Measurements from ENCODE around the gene PRMT5.
"Not testable (repeated sequence)": the region's sequence is repeated elsewhere in the genome, so short reads cannot be mapped to it uniquely, and the experiment has no call there.

Gene PRMT5

DNA sequence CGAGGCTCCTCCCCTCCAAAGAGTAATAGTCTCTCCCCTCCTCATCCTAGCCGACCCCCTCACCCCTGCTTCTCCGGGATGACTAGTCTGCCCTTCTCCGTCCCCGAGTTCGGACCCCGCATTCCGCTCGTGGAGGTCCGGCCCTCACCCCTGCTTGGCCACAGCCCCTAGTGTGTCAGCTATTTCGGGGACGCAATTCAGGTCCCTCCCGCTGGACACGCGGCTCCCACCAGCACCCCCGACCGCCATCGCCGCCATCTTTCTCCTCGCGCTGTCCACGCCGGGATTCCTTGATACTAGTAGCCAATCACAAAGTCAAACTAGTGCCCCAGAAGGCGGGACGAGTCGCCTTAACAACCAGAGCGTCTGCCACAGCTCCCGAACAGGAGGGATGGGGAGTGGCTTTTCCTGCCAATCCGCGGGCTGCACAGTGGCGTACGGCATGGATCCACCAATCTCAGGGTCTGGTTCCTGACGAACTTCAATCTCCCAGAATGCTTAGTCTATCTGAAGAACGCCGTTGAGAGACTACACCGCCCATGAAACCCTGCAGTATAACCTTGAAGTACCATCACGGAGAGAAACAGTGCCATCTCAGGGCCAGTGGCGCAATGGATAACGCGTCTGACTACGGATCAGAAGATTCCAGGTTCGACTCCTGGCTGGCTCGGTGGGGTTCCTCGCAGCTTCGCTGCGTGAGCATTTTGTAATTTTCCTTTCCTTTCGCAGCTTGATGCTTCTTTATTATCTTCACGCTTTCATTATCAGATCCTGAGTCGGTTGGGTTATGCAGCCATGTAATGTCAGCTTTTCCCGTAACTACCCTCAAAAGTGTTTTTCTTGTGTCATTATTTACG is at the start of gene PRMT5:
PRMT5 (minus strand) TSS at position 273 of the 857 bp plus-strand sequence; CDS start at position 258, 15 bp downstream.
- DNase-seq = peak; percentile 98

DNA sequence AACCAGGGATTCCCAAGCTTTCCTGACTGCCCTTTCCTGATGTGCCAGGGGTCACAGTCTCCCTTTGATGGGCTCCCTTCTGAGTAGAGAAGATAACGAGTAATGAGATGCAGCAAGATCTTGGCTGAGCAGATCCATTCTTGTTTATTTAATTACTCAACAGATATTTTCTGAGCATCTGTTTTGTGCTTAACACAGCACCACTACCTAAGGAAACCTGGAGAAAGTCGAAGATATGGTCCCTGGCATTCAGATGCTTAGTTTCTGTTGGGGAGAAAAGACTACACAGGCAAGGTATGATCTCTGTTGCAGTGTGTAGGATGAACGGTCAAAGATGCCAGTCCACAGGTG is 49.3 kb upstream of the PRMT5 start:
- no peak for DNase-seq

GRCh38 chr14:22977684-22978486 is 48.7 kb upstream of the PRMT5 start:
- no peak for DNase-seq

GRCh38 chr14:22977434-22977683 is 48.2 kb upstream of the PRMT5 start:
- no peak for DNase-seq

DNA sequence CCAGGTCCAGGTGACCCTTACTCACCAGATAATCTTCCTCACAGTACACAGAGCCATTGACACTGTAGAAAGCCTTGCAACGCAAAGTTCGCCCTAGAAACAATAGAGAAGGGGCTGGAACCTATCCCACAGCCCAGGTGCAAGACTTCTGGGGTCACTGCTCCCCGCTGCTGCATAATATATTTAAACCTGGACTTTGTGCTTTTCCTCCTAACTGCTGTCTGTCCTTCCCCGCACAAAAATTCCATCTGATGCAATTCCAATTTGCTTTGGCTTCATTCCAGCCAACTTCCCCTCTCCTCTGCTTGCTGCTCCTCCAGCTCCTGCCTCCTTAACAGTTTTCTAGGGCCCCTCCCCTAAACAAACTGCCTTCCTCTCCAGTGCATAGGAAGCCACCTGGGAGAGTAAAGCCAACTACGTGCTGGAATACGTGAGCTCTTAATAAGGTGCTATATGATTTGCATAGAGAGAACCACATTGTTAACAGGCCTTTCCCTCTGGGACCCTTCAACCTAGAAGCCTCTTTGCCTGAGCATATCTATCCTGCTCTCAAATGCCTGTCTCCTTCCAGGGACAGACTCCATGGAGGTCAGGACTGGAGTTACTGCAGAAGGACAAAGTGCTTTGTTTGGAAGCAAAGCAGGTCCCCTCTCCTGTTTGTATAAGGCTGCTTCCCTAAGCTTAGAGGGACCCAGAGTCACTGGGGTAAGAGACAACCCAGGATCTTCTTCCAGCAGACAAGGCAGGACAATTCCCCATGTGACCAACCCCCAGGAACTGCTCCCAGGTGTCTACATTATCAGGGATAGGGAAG is 47.7 kb upstream of the PRMT5 start:
- no peak for DNase-seq

- DNase-seq = no peak
Observed at GRCh38 chr14:22974530-22975313, 45.5 kb upstream of the PRMT5 start.

GRCh38 chr14:22973217-22974032 is 44.2 kb upstream of the PRMT5 start:
- DNase-seq = peak; percentile 47

- DNase-seq = no peak
Observed at GRCh38 chr14:22972313-22972930, 43.2 kb upstream of the PRMT5 start.

- no peak for DNase-seq
Observed at GRCh38 chr14:22971152-22971551, 42.0 kb upstream of the PRMT5 start.

DNA sequence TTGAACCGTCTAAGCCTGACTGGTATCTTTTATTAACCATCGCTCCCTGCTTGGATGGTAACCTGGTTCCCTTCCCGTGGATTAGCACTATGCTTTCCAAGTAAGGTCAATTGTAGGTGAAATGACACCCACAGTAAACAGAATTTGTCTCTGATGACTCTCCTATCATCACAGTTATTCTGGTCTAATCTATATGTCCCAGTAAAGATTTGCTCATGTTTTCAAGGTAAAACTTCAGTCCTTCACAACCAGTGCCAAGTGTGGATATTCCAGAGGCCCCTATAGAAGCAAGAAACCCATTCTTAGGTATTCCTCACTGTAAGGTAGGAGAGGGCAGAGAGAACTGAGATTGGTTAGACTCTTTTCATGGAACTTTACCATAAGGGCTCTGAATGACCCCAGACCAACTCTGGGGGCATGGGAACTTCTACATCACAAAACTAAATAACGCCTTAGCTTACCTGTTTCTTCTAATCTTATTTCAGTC is 37.6 kb upstream of the PRMT5 start:
- no peak for DNase-seq

DNA sequence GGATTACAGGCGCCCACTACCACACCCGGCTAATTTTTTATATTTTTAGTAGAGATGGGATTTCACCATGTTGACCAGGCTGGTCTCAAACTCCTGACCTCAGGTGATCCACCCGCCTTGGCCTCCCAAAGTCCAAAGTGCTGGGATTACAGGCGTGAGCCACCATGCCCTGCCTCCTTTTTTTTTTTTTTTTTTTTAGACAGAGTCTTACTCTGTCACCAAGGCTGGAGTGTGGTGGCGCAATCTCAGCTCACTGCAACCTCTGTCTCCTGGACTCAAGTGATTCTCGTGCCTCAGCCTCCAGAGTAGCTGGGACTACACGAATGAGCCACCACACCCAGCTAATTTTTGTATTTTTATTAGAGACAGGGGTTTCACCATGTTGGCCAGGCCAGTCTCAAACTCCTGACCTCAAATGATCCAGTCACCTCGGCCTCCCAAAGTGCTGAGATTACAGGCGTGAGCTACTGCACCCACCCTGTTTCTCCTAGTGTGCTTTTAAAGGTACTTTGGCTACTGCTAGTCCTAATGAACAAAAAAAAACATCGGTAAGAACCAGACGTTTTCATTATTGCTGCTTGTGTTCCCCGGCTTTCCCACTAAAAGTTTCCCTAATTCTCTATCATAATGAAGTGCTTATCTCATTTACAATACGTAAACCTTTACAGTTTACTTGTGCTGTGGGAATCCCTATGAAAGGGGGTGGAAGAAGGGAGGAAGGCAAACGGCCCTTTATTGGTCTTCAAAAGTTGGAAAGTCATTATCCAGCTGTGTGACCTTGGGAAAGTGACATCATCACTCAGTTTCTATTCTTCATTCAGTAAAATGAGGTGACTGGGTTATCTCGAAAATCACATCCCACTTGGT is 37.0 kb upstream of the PRMT5 start:
- not testable (repeated sequence) for DNase-seq

DNA sequence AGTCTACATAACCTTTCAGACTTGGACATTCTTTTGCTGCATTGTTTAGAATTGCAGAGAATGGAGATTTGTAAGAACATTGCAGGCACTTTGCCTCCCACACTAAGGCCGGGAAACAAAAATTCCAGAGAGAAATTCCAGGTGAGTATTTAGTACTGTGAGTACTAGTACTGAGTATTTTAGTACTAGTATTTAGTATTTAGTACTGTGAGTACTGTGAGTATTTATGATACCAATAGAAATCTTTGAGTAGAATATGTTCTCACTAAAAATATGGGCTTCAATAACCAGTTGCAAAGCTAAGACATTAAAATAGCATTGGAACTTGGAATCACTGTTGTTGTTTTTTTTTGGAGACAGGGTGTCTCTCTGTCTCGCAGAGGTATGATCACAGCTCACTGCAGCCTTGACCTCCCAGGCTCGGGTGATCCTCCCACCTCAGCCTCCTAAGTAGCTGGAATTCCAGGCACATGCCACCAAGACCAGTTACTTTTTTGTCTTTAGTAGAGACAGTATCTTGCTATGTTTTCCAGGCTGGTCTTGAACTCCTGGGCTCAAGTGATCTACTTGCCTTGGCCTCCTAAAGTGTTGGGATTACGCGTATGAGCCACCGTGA is 33.0 kb upstream of the PRMT5 start:
- no peak for DNase-seq

DNA sequence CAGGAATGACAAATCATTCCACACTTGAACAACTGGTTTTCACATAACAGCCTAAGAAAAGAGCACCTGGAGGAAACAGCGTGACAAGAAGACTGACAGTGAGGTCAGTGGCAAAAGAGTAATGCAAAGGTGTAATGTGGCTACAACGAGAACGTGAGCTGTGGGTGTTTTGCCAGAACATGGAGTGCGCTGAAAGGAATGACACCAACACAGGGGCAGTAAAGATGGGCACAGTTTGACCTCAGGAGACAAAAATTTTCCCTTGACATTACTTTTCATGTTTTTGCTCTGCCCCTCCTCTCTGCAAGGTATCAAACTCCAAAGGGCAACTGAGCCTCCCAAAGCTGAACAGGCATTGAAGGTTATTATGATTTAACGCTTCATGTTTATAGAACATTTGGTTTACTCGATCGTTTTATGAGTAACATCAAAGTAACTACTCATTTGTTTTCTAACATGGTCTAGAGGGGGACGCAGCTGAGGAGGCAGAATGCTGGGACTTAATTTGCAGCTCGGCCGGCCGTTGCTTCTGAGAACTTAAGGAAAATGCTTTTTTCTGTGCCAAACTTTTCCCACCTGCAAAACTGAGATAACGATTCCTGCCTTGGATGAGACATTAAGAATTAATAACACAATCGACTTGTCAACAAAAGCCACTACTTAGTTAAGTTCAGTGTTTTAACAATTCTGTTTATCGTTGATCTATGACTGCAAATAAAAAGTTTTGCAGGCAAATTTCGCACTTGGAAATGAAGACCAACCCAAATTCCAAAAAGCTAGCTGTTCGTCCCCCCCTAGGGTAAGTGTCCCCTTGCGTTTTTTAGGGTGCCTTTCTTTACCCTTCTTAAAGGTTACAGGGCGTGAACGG is 26.8 kb upstream of the PRMT5 start:
- no peak for DNase-seq

DNA sequence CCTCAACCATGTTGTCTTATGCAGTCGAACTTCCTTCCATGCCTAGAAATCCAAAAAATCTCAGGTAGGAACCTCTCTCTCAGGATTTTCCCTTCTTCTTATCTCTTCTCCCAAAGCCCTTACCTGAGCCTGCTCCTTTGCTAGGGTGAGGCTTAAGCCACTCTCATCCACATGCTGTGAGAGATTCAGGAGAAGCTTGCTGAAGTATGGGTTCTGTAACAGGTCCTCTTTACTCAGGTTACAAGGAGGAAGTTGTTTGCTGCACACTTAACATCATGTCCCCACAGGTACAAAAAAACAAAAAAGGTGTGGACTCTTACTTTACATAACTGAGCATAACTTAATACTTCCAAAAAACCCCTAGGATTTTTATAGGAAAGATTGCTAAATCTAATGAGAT is 23.2 kb upstream of the PRMT5 start:
- DNase-seq = no peak

GRCh38 chr14:22951795-22952194 is 22.6 kb upstream of the PRMT5 start:
- not testable (repeated sequence) for DNase-seq

DNA sequence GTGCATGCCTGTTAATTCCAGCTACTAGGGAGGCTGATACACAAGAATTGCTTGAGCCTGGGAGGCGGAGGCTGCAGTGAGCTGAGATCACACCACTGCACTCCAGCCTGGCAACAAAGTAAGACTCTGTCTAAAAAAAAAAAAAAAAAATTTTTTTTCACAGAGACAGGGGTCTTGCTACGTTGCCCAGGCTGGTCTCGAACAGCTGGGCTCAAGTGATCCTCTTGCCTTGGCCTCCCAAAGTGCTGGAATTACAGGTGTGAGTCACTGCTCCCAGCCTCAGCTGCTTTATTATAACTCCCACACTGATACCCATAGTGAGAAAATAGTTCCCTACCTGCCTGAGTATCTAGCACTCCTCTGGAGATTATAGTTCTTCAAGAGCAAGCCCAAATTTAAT is 16.5 kb upstream of the PRMT5 start:
- no peak for DNase-seq

DNA sequence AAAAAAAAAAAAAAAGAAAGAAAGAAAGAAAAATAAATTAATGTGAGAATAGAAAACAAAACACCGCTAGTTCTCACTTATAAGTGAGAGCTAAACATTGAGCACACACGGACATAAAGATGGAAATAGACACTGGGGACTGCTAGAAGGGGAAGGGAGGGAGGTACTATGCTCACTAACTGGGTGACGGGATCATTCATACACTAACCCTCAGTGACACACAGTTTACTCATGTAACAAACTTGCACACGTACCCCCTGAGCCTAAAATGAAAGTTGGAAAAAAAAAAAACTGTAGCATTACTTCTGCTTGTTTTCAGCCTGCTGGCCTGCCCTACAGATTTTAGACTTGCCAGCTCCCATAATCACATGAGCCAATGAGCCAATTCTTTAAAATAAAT is 10.5 kb upstream of the PRMT5 start:
- no peak for DNase-seq

GRCh38 chr14:22935156-22935555 is 6.0 kb upstream of the PRMT5 start:
- DNase-seq = no peak

DNA sequence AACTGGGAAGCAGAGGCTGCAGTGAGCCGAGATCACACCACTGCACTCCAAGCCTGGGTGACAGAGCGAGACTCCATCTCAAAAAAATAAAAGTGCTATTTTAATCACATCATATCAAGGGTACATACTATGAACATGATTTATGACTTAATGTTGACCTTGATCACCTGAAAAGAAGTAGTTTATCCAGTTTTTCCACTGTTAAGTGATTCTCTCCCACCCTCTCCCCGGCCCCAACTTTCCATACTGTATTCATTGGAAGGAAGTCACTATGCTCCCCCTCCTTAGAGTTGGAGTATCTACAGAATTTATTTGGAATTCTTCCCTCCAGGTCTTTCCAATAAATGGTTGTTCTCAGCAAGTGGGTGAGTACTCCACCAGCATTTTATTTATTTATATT is 3.0 kb upstream of the PRMT5 start:
- DNase-seq = no peak

All from activated CD4-positive, alpha-beta T cell treated with anti-CD3 and anti-CD28 coated beads for 48 hours (primary cell).